ENCODE measurements around the gene CAND1. TPM values are rescaled to one million over a fixed set of nuclear protein-coding genes. Genes with fewer than 3 reads are reported as not detected.
A peak's percentile ranks its signal among the peaks of the same experiment; 100 is the strongest.

Gene CAND1
- total and polyA plus RNA-seq, 9 of the 15 experiments (the other 6 are each of a cell fraction or from before 2014, with no cell fraction given): 24.0 to 167 (median 77.5) TPM

GRCh38 chr12:67241482-67241881 is 27.7 kb upstream of the CAND1 start:
- Histone ChIP-seq H3K9me3 (replicated peaks; ENCODE audit: control insufficient read depth, insufficient read depth, low read depth, low read length) (no peaks in the 10 kb centered on the region), H4K20me1 (replicated peaks; ENCODE audit: control insufficient read depth, insufficient read depth, low read length) (no peaks in the 10 kb centered on the region), H3K36me3 (ENCODE audit: control insufficient read depth, insufficient read depth, low read length) (no peaks in the 10 kb centered on the region), H2AFZ (ENCODE audit: low read depth, low read length) (no peak overlapping the region), H3K4me2 (ENCODE audit: insufficient read depth, low read length) (no peak overlapping the region), H3K4me3 (no peak overlapping the region), H3K27me3 (ENCODE audit: control insufficient read depth in 2 of 2, insufficient read depth in 2 of 2, low read length in 2 of 2) (no peaks in the 10 kb centered on the region), H3K9ac (ENCODE audit: insufficient read depth in 1 of 2, low read depth in 2 of 2, low read length in 2 of 2) (no peak overlapping the region), H3K9me1 (ENCODE audit: control insufficient read depth, insufficient read depth, low read length) (no peaks in the 10 kb centered on the region), H3K4me1 (replicated peaks in 1 of 2; ENCODE audit: control insufficient read depth in 2 of 2, insufficient read depth in 2 of 2, low read length in 2 of 2) (peaks cover 0 to 4% of the 10 kb centered on the region in 2 experiments; a peak in 1 of 5 replicates), H3K27ac (ENCODE audit: extremely low read depth, low read depth, low read length) (no peak overlapping the region), H3K79me2 (ENCODE audit: control insufficient read depth, insufficient read depth, low read length) (no peaks in the 10 kb centered on the region)
- in situ Hi-C loops (cut with MboI) (no loop called here), intact Hi-C loops (cut with micrococcal nuclease) (no loop called here)
- peak; percentile 54; the same call in 2 of the 3 replicates for ATAC-seq
- no peak for FAIRE-seq
- ChIA-PET CTCF (ENCODE audit: low intra/inter-chr PET ratio) (no interaction called here), POLR2A (no interaction called here)
- WGBS (ENCODE audit: insufficient coverage, low coverage, missing lambda C conversion rate): 2% methylated on average over 3 of the region's 3 CpGs
- BruUV-seq (replicated peaks): no TSS peak
- no peak for TF ChIP-seq PHF20 (IDR thresholded peaks at IDR 0.05; ENCODE audit: partially characterized antibody)
- 0 out of 2 replicates have a peak, but pooled peaks have one; percentile 35 for TF ChIP-seq FOSL1 (tag; conservative IDR thresholded peaks at IDR 0.05)
- TF ChIP-seq ZNF449 (CRISPR knock-in tag; IDR thresholded peaks at IDR 0.05): no peak
- peak; percentile 75 for TF ChIP-seq ATF3 (IDR thresholded peaks at IDR 0.05)
- no peak for TF ChIP-seq ATF3 (CRISPR knock-in tag; conservative IDR thresholded peaks at IDR 0.05)
- no peak for TF ChIP-seq MAZ (CRISPR knock-in tag; conservative IDR thresholded peaks at IDR 0.05 in 1 of 2, IDR thresholded peaks at IDR 0.05 in 1 of 2)
- no peak for TF ChIP-seq ZBTB1 (CRISPR knock-in tag; IDR thresholded peaks at IDR 0.05; ENCODE audit: borderline replicate concordance, low read depth)
- TF ChIP-seq NFE2 (IDR thresholded peaks at IDR 0.05; ENCODE audit: low read depth): peak; percentile 49; the same call in 1 of the 2 replicates
- TF ChIP-seq MAFG (tag; conservative IDR thresholded peaks at IDR 0.05): peak; percentile 22; the same call in 1 of the 2 replicates
- no peak for TF ChIP-seq ZFP36 (IDR thresholded peaks at IDR 0.05; ENCODE audit: low read depth, low read length, partially characterized antibody)
- TF ChIP-seq JUND (IDR thresholded peaks at IDR 0.05; ENCODE audit: borderline replicate concordance, low read depth, low read length): peak; percentile 59; the same call in 1 of the 2 replicates
- peak; percentile 65; the same call in 2 of the 3 replicates for TF ChIP-seq JUND (tag; IDR thresholded peaks at IDR 0.05; ENCODE audit: borderline replicate concordance, low read depth, low read length)
- no peak for TF ChIP-seq XRCC3 (IDR thresholded peaks at IDR 0.05)
- no peak for TF ChIP-seq CBX8 (IDR thresholded peaks at IDR 0.05; ENCODE audit: borderline replicate concordance, extremely low read depth, low read depth, low read length, poor library complexity, severe bottlenecking)
- no peak for DNase-seq (ENCODE audit: extremely low read depth in 1 of 4, low spot score in 3 of 4)

All from K562 (cell line).